ENCODE data around the gene FARP2.

The FARP2 gene

GRCh38 chr2:241542278-241542605 lies 186.2 kb downstream of the FARP2 start:
- H3K4me3 ChIP-seq (ENCODE audit: low read length) = no peak overlapping the region
- no peak for TF ChIP-seq ZNF274 (IDR thresholded peaks at IDR 0.05; ENCODE audit: low read depth, low read length)

All from GM08714 (cell line).